ENCODE measurements around the gene LIN37.

GRCh38 chr19:35717665-35718344 is 30.6 kb upstream of the LIN37 start, which contains the start of gene KMT2B:
- TF ChIP-seq CTCF (IDR thresholded peaks at IDR 0.05) (no peak), POLR2A (IDR thresholded peaks at IDR 0.05) (no peak)

Data from right lobe of liver (tissue), 4 donors.